ENCODE measurements around the gene LRP3.
"Not testable (repeated sequence)": the region's sequence is repeated elsewhere in the genome, so short reads cannot be mapped to it uniquely, and the experiment has no call there.

Gene LRP3

GRCh38 chr19:33220115-33220514 lies 26.0 kb downstream of the LRP3 start:
- no peak overlapping the region for H3K4me3 ChIP-seq (IDR thresholded peaks at IDR 0.05; ENCODE audit: insufficient read depth, low read depth, low read length)
- H3K27ac ChIP-seq, result no peak overlapping the region

GRCh38 chr19:33220735-33221134 lies 26.6 kb downstream of the LRP3 start:
- H3K4me3 ChIP-seq (IDR thresholded peaks at IDR 0.05; ENCODE audit: insufficient read depth, low read depth, low read length), result no peak overlapping the region
- H3K4me1 ChIP-seq (ENCODE audit: low read depth, poor library complexity, severe bottlenecking), result no peaks in the 10 kb centered on the region
- no peak for TF ChIP-seq CTCF (conservative IDR thresholded peaks at IDR 0.05; ENCODE audit: low read depth, low read length)
- H3K27ac ChIP-seq, result no peak overlapping the region
- no peak overlapping the region for H3K4me2 ChIP-seq
- no peak overlapping the region for H2AFZ ChIP-seq (ENCODE audit: low read depth)
- H3K9ac ChIP-seq, result no peak overlapping the region
- peaks cover 33% of the 10 kb centered on the region for H3K27me3 ChIP-seq (ENCODE audit: insufficient read depth, low read depth)
- H3K36me3 ChIP-seq (ENCODE audit: insufficient read depth), result no peaks in the 10 kb centered on the region
- H4K20me1 ChIP-seq (ENCODE audit: insufficient read depth), result no peaks in the 10 kb centered on the region
- no peaks in the 10 kb centered on the region for H3K79me2 ChIP-seq (ENCODE audit: insufficient read depth, low read depth)

More at GRCh38 chr19:33220115-33220514, 26.0 kb downstream of the LRP3 start:
- H3K4me1 ChIP-seq (ENCODE audit: low read depth, poor library complexity, severe bottlenecking), result no peaks in the 10 kb centered on the region
- H3K36me3 ChIP-seq (ENCODE audit: insufficient read depth), result no peaks in the 10 kb centered on the region
- no peak for TF ChIP-seq CTCF (conservative IDR thresholded peaks at IDR 0.05; ENCODE audit: low read depth, low read length)
- no peaks in the 10 kb centered on the region for H3K79me2 ChIP-seq (ENCODE audit: insufficient read depth, low read depth)
- H4K20me1 ChIP-seq (ENCODE audit: insufficient read depth), result no peaks in the 10 kb centered on the region
- peaks cover 33% of the 10 kb centered on the region for H3K27me3 ChIP-seq (ENCODE audit: insufficient read depth, low read depth)
- H2AFZ ChIP-seq (ENCODE audit: low read depth), result no peak overlapping the region
- H3K9ac ChIP-seq, result no peak overlapping the region
- H3K4me2 ChIP-seq, result no peak overlapping the region

GRCh38 chr19:33221638-33222037 lies 27.5 kb downstream of the LRP3 start:
- no peaks in the 10 kb centered on the region for H3K36me3 ChIP-seq (ENCODE audit: insufficient read depth)
- no peak overlapping the region for H3K4me2 ChIP-seq
- no peak for TF ChIP-seq CTCF (conservative IDR thresholded peaks at IDR 0.05; ENCODE audit: low read depth, low read length)
- H3K79me2 ChIP-seq (ENCODE audit: insufficient read depth, low read depth), result no peaks in the 10 kb centered on the region
- H3K27me3 ChIP-seq (ENCODE audit: insufficient read depth, low read depth), result peaks cover 31% of the 10 kb centered on the region
- H3K4me3 ChIP-seq (IDR thresholded peaks at IDR 0.05; ENCODE audit: insufficient read depth, low read depth, low read length), result no peak overlapping the region
- H3K27ac ChIP-seq, result no peak overlapping the region
- no peak overlapping the region for H3K9ac ChIP-seq
- H4K20me1 ChIP-seq (ENCODE audit: insufficient read depth), result no peaks in the 10 kb centered on the region
- H3K4me1 ChIP-seq (ENCODE audit: low read depth, poor library complexity, severe bottlenecking), result no peaks in the 10 kb centered on the region
- no peak overlapping the region for H2AFZ ChIP-seq (ENCODE audit: low read depth)

- H3K27me3 ChIP-seq (ENCODE audit: insufficient read depth, low read depth), result peaks cover 29% of the 10 kb centered on the region
- not testable (repeated sequence) for H2AFZ ChIP-seq (ENCODE audit: low read depth)
Observed at GRCh38 chr19:33222255-33222654, 28.1 kb downstream of the LRP3 start.

GRCh38 chr19:33224694-33225457 lies 30.7 kb downstream of the LRP3 start:
- H3K9ac ChIP-seq, result no peak overlapping the region
- no peaks in the 10 kb centered on the region for H4K20me1 ChIP-seq (ENCODE audit: insufficient read depth)
- H3K27ac ChIP-seq, result no peak overlapping the region
- H2AFZ ChIP-seq (ENCODE audit: low read depth), result no peak overlapping the region
- H3K36me3 ChIP-seq (ENCODE audit: insufficient read depth), result no peaks in the 10 kb centered on the region
- H3K4me2 ChIP-seq, result no peak overlapping the region
- no peaks in the 10 kb centered on the region for H3K79me2 ChIP-seq (ENCODE audit: insufficient read depth, low read depth)
- H3K4me3 ChIP-seq (IDR thresholded peaks at IDR 0.05; ENCODE audit: insufficient read depth, low read depth, low read length), result no peak overlapping the region
- H3K4me1 ChIP-seq (ENCODE audit: low read depth, poor library complexity, severe bottlenecking), result no peaks in the 10 kb centered on the region
- peaks cover 25% of the 10 kb centered on the region for H3K27me3 ChIP-seq (ENCODE audit: insufficient read depth, low read depth)
- no peak for TF ChIP-seq CTCF (conservative IDR thresholded peaks at IDR 0.05; ENCODE audit: low read depth, low read length)

More at GRCh38 chr19:33222255-33222654, 28.1 kb downstream of the LRP3 start:
- H3K4me1 ChIP-seq (ENCODE audit: low read depth, poor library complexity, severe bottlenecking); H3K4me2 ChIP-seq; H3K27ac ChIP-seq; H3K9ac ChIP-seq; H3K79me2 ChIP-seq (ENCODE audit: insufficient read depth, low read depth); H3K36me3 ChIP-seq (ENCODE audit: insufficient read depth); H4K20me1 ChIP-seq (ENCODE audit: insufficient read depth); H3K4me3 ChIP-seq (IDR thresholded peaks at IDR 0.05; ENCODE audit: insufficient read depth, low read depth, low read length): not testable (repeated sequence)
